Cardiac muscle cell (in vitro differentiated cells and primary cell): ENCODE data around the gene INHA. TPM values are rescaled to one million over a fixed set of nuclear protein-coding genes. Genes with fewer than 3 reads are reported as not detected.
A peak's percentile ranks its signal among the peaks of the same experiment; 100 is the strongest.

Experiments used
- DNase-seq, 2 donors: peaks; one replicate each; pipeline versions ENCODE4 v3.0.0 to v3.0.0-alpha.2; 2010 to 2017; ENCODE audit warnings: low read depth in 1 of 2, low spot score in 1 of 2
- H3K27ac ChIP-seq: fragments of 200-600 bp; sonication (generic); 2 replicates; pipeline ENCODE4 v1.5.1; 2016
- H3K27me3 ChIP-seq: fragments of 200-600 bp; sonication (generic); 2 replicates; pipeline ENCODE4 v1.6.0; 2016; ENCODE audit warnings: control low read depth
- H3K36me3 ChIP-seq: fragments of 200-600 bp; sonication (generic); 2 replicates; pipeline ENCODE4 v1.5.1; 2016; ENCODE audit warnings: control low read depth
- H3K4me1 ChIP-seq: fragments of 200-600 bp; sonication (generic); 2 replicates; pipeline ENCODE4 v1.8.1; 2017; ENCODE audit warnings: low read depth, mild to moderate bottlenecking, mixed run types
- H3K4me3 ChIP-seq: fragments of 200-600 bp; sonication (generic); 2 replicates; pipeline ENCODE4 v1.5.1; 2016; ENCODE audit warnings: mild to moderate bottlenecking
- H3K9me3 ChIP-seq: fragments of 200-600 bp; sonication (generic); 2 replicates; pipeline ENCODE4 v1.5.1; 2017; ENCODE audit warnings: low read depth, mild to moderate bottlenecking, control low read depth
- CTCF ChIP-seq: IDR thresholded peaks from 2 replicates; pipeline ENCODE4 v1.5.1; 2012; ENCODE audit warnings: low read depth, mild to moderate bottlenecking, low read length
- polyA plus RNA-seq: library from polyadenylated mRNA; unstranded; fragments of >200 nt; fragmentation: Nextera tagmentation; extraction: Ambion mirVana; gene quantifications from 2 replicates; pipeline ENCODE4 v1.2.1, GENCODE V29; 2016
- total RNA-seq: library from RNA; depleted of rRNA; stranded (reverse); fragments of >200 nt; gene quantifications from 2 replicates; pipeline ENCODE4 v1.2.3, GENCODE V29; 2016

INHA gene
- total and polyA plus RNA-seq, 2 experiments from 2014 or later, result 11.4 to 39.1 TPM

GRCh38 chr2:219532378-219532649, 39.8 kb upstream of the INHA start:
- DNase-seq, result no peak
- Histone ChIP-seq H3K36me3 (no peaks in the 10 kb centered on the region), H3K27me3 (no peaks in the 10 kb centered on the region), H3K4me3 (no peak overlapping the region), H3K9me3 (no peaks in the 10 kb centered on the region), H3K4me1 (peaks cover 14% of the 10 kb centered on the region), H3K27ac (no peak overlapping the region)
- TF ChIP-seq CTCF, result no peak

GRCh38 chr2:219533930-219534661, 38.0 kb upstream of the INHA start:
- Histone ChIP-seq H3K27me3 (no peaks in the 10 kb centered on the region), H3K9me3 (no peaks in the 10 kb centered on the region), H3K27ac (no peak overlapping the region), H3K4me3 (no peak overlapping the region), H3K36me3 (peaks cover 2% of the 10 kb centered on the region), H3K4me1 (peaks cover 3% of the 10 kb centered on the region)
- no peak for TF ChIP-seq CTCF
- DNase-seq, result no peak

GRCh38 chr2:219536425-219536824, 35.7 kb upstream of the INHA start:
- no peak overlapping the region for H3K27ac ChIP-seq
- H3K4me1 ChIP-seq, result no peaks in the 10 kb centered on the region
- DNase-seq, result no peak
- H3K27me3 ChIP-seq, result no peaks in the 10 kb centered on the region
- no peaks in the 10 kb centered on the region for H3K9me3 ChIP-seq
- no peak for TF ChIP-seq CTCF
- H3K4me3 ChIP-seq, result no peak overlapping the region
- H3K36me3 ChIP-seq, result peaks cover 10% of the 10 kb centered on the region

- H3K9me3 ChIP-seq, result no peaks in the 10 kb centered on the region
- no peak for TF ChIP-seq CTCF
- no peak overlapping the region for H3K27ac ChIP-seq
- H3K4me1 ChIP-seq, result peaks cover 1% of the 10 kb centered on the region
- H3K4me3 ChIP-seq, result no peak overlapping the region
- H3K27me3 ChIP-seq, result no peaks in the 10 kb centered on the region
- DNase-seq, result no peak
- H3K36me3 ChIP-seq, result peaks cover 10% of the 10 kb centered on the region
These were observed 35.1 kb upstream of the INHA start for GRCh38 chr2:219536967-219537366.

- Histone ChIP-seq H3K4me1 (peaks cover 5% of the 10 kb centered on the region), H3K4me3 (no peak overlapping the region), H3K27ac (no peak overlapping the region), H3K27me3 (no peaks in the 10 kb centered on the region), H3K36me3 (peaks cover 10% of the 10 kb centered on the region), H3K9me3 (no peaks in the 10 kb centered on the region)
- DNase-seq, result no peak
- peak; percentile 5 for TF ChIP-seq CTCF
These were observed 34.2 kb upstream of the INHA start for GRCh38 chr2:219537657-219538488.
